ENCODE data around the gene PIP4K2A.

GRCh38 chr10:22641743-22642142 is 72.6 kb downstream of the PIP4K2A start:
- TF ChIP-seq, protein P1, sequence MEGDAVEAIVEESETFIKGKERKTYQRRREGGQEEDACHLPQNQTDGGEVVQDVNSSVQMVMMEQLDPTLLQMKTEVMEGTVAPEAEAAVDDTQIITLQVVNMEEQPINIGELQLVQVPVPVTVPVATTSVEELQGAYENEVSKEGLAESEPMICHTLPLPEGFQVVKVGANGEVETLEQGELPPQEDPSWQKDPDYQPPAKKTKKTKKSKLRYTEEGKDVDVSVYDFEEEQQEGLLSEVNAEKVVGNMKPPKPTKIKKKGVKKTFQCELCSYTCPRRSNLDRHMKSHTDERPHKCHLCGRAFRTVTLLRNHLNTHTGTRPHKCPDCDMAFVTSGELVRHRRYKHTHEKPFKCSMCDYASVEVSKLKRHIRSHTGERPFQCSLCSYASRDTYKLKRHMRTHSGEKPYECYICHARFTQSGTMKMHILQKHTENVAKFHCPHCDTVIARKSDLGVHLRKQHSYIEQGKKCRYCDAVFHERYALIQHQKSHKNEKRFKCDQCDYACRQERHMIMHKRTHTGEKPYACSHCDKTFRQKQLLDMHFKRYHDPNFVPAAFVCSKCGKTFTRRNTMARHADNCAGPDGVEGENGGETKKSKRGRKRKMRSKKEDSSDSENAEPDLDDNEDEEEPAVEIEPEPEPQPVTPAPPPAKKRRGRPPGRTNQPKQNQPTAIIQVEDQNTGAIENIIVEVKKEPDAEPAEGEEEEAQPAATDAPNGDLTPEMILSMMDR (IDR thresholded peaks at IDR 0.05): no peak
- TF ChIP-seq POLR2A (IDR thresholded peaks at IDR 0.05): no peak
